WTC11 (cell line): Measurements from ENCODE around the gene INTS7.

Experiments
- ARID4B ChIP-seq: sonication (generic); formaldehyde crosslinking; IDR thresholded peaks from 2 replicates; pipeline ENCODE4 v1.8.0; 2023; ENCODE audit warnings: missing genetic modification reagents, mild to moderate bottlenecking, borderline replicate concordance
- CTCF ChIP-seq: fragments of 200-600 bp; IDR thresholded peaks from 2 replicates; pipeline ENCODE4 v1.8.0; 2022; ENCODE audit warnings: antibody characterized with exemption

- TF ChIP-seq ARID4B (CRISPR knock-in tag) = no peak
- no peak; the same call in 1 of the 2 replicates for TF ChIP-seq CTCF
Measured at GRCh38 chr1:212034516-212035122, 738 bp downstream of the INTS7 start.
